Liver (tissue), 3 donors: ENCODE results near the gene RIN1.

Experiments
- GABPA ChIP-seq, 2 donors: IDR thresholded peaks in 1 of 2; conservative IDR thresholded peaks in 1 of 2; 2 replicates each; pipeline ENCODE4 v1.6.1; 2016; ENCODE audit warnings: antibody characterized with exemption in 2 of 2, mild to moderate bottlenecking in 1 of 2, moderate library complexity in 1 of 2
- HNF4A ChIP-seq, 2 donors: conservative IDR thresholded peaks; 2 replicates each; pipeline ENCODE4 v1.6.1; 2016; ENCODE audit warnings: antibody characterized with exemption in 2 of 2, mild to moderate bottlenecking in 2 of 2
- TF ChIP-seq, protein P1 (sequence below): fragments of 150-350 bp; IDR thresholded peaks from 2 replicates; pipeline ENCODE4 v1.5.1; 2017; ENCODE audit warnings: improper control_type of control experiment, low read depth, low read length; ENCODE audit not compliant: missing input control
- TF ChIP-seq, protein P2 (sequence below): IDR thresholded peaks from 2 replicates; pipeline ENCODE4 v1.6.1; 2016; ENCODE audit warnings: antibody characterized with exemption
- TF ChIP-seq, protein P3 (sequence below): IDR thresholded peaks from 2 replicates; pipeline ENCODE4 v1.6.1; 2016; ENCODE audit warnings: antibody characterized with exemption, mild to moderate bottlenecking
- donor health status: healthy.
- donor health status: healthy.

DNA sequence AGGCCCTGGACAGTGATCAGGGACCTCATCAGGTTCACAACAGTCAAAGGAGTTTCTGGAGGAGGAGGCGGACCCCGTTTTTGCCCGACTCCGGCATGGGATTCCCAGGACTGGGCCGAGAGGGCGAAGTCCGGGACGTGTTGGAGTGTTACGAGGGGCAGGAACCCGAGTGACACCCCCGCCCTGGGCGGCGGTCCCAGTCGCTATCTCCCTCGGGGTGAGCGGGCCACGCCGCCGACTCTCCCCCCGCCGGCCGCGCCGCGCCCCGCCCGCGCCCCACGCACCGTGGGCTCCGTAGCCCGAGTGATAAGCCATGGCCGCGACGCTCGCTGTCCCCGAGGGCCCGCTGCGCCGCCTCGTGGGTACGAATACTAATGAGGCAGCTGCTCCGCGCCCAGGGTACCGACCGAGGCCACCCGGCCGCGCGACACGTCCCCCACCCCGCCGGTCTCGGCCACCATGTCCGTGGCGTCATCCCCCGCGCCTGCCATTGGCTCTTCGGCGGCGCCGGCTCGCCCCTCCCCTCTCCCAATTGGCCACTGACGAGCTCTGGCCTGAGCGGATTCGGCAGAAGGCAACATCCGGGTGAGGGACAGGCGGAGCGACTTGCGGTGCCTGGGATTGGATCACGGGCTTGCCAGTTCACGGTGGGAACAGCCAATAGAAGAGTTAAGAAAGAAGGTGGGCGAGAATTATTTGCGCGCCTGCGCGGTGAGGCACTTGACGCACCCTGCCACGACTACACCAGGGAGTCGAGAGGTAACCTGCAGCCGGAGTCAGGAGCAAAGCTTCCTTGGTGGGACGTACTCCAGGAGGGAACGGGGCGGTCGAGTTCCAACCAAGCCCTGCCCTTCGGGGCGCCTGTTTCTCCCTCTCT, 47.3 kb downstream of the RIN1 start, which contains the start of gene YIF1A:
- TF ChIP-seq, protein P1, sequence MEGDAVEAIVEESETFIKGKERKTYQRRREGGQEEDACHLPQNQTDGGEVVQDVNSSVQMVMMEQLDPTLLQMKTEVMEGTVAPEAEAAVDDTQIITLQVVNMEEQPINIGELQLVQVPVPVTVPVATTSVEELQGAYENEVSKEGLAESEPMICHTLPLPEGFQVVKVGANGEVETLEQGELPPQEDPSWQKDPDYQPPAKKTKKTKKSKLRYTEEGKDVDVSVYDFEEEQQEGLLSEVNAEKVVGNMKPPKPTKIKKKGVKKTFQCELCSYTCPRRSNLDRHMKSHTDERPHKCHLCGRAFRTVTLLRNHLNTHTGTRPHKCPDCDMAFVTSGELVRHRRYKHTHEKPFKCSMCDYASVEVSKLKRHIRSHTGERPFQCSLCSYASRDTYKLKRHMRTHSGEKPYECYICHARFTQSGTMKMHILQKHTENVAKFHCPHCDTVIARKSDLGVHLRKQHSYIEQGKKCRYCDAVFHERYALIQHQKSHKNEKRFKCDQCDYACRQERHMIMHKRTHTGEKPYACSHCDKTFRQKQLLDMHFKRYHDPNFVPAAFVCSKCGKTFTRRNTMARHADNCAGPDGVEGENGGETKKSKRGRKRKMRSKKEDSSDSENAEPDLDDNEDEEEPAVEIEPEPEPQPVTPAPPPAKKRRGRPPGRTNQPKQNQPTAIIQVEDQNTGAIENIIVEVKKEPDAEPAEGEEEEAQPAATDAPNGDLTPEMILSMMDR, result no peak
- TF ChIP-seq, protein P2, sequence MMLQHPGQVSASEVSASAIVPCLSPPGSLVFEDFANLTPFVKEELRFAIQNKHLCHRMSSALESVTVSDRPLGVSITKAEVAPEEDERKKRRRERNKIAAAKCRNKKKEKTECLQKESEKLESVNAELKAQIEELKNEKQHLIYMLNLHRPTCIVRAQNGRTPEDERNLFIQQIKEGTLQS, result no peak
- TF ChIP-seq, protein P3, sequence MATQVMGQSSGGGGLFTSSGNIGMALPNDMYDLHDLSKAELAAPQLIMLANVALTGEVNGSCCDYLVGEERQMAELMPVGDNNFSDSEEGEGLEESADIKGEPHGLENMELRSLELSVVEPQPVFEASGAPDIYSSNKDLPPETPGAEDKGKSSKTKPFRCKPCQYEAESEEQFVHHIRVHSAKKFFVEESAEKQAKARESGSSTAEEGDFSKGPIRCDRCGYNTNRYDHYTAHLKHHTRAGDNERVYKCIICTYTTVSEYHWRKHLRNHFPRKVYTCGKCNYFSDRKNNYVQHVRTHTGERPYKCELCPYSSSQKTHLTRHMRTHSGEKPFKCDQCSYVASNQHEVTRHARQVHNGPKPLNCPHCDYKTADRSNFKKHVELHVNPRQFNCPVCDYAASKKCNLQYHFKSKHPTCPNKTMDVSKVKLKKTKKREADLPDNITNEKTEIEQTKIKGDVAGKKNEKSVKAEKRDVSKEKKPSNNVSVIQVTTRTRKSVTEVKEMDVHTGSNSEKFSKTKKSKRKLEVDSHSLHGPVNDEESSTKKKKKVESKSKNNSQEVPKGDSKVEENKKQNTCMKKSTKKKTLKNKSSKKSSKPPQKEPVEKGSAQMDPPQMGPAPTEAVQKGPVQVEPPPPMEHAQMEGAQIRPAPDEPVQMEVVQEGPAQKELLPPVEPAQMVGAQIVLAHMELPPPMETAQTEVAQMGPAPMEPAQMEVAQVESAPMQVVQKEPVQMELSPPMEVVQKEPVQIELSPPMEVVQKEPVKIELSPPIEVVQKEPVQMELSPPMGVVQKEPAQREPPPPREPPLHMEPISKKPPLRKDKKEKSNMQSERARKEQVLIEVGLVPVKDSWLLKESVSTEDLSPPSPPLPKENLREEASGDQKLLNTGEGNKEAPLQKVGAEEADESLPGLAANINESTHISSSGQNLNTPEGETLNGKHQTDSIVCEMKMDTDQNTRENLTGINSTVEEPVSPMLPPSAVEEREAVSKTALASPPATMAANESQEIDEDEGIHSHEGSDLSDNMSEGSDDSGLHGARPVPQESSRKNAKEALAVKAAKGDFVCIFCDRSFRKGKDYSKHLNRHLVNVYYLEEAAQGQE, result no peak
- TF ChIP-seq GABPA (IDR thresholded peaks at IDR 0.05 in 1 of 2, conservative IDR thresholded peaks at IDR 0.05 in 1 of 2) (peak in 1 of 2 donors; percentile 90), HNF4A (conservative IDR thresholded peaks at IDR 0.05) (peak; percentile 66 to 73)
